Osteoblast (primary cell): ENCODE results near the gene HMGCS1. TPM values are rescaled to one million over a fixed set of nuclear protein-coding genes. Genes with fewer than 3 reads are reported as not detected.
"Not testable (repeated sequence)": the region's sequence is repeated elsewhere in the genome, so short reads cannot be mapped to it uniquely, and the experiment has no call there.

ENCODE experiments used
- DNase-seq: peaks from one replicate; pipeline ENCODE4 v3.0.0; 2011; ENCODE audit warnings: low spot score, mixed read lengths; ENCODE audit not compliant: insufficient read length; ENCODE audit errors: missing footprints
- H2AFZ ChIP-seq: 2 replicates; pipeline ENCODE4 v1.6.0; 2011; ENCODE audit warnings: mild to moderate bottlenecking, low read length
- H3K27ac ChIP-seq: 2 replicates; pipeline ENCODE4 v1.5.1; 2011; ENCODE audit warnings: mild to moderate bottlenecking, low read depth, low read length, moderate library complexity
- H3K27me3 ChIP-seq: 2 replicates; pipeline ENCODE4 v1.6.0; 2012; ENCODE audit warnings: mild to moderate bottlenecking, control low read depth, inconsistent platforms, low read length, moderate library complexity; ENCODE audit not compliant: insufficient read depth
- H3K36me3 ChIP-seq: 2 replicates; pipeline ENCODE4 v1.5.1; 2011; ENCODE audit warnings: mild to moderate bottlenecking, low read length, control low read depth, moderate library complexity; ENCODE audit not compliant: insufficient read depth
- H3K4me1 ChIP-seq: 2 replicates; pipeline ENCODE4 v1.5.1; 2011; ENCODE audit warnings: mild to moderate bottlenecking, low read length, control low read depth, moderate library complexity; ENCODE audit not compliant: insufficient read depth
- H3K4me2 ChIP-seq: 2 replicates; pipeline ENCODE4 v1.6.0; 2011; ENCODE audit warnings: mild to moderate bottlenecking, low read length; ENCODE audit not compliant: insufficient read depth
- H3K4me3 ChIP-seq: fragments of 200-600 bp; sonication (generic); 3 replicates; pipeline ENCODE4 v1.5.1; 2012; ENCODE audit warnings: mild to moderate bottlenecking, low read length, inconsistent platforms; ENCODE audit not compliant: insufficient read depth
- H3K79me2 ChIP-seq: 2 replicates; pipeline ENCODE4 v1.6.0; 2012; ENCODE audit warnings: mild to moderate bottlenecking, low read length, control low read depth, inconsistent platforms; ENCODE audit not compliant: insufficient read depth
- H3K9me3 ChIP-seq: 2 replicates; pipeline ENCODE4 v1.5.1; 2011; ENCODE audit warnings: low read depth, low read length, control low read depth
- H4K20me1 ChIP-seq: 2 replicates; pipeline ENCODE4 v1.6.0; 2012; ENCODE audit warnings: mild to moderate bottlenecking, low read length, control low read depth; ENCODE audit not compliant: insufficient read depth
- total RNA-seq: library from RNA; depleted of rRNA; stranded (reverse); fragments of >200 nt; gene quantifications from 2 replicates; pipeline ENCODE4 v1.2.3, GENCODE V29; 2012
- TF ChIP-seq, protein P1 (sequence below): IDR thresholded peaks from 2 replicates; pipeline ENCODE4 v1.5.1; 2011; ENCODE audit warnings: mild to moderate bottlenecking, low read depth, low read length, moderate library complexity; ENCODE audit errors: extremely low read depth

HMGCS1 gene
- total RNA-seq, 1 donor: 222 TPM

DNA sequence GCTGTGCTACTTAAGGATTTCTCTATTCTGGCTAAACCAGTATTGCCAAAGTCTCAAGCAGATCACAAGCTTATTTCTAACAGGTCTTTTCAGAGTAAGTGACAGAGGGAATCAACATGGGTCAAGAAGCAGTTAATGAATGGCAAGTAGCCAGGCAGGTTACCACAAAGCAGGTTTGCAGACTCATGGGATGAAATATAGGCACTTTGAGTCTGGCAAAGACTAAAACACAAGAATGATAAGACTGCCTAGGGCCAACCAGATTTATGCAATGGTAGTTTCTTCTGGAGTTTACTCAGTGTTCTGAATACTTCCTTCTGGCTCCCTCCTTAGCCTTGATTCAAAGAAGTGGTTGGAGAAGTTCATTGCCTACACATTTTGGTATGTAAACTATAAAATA lies 3.6 kb downstream of the HMGCS1 start:
- no peak for DNase-seq
- TF ChIP-seq, protein P1, sequence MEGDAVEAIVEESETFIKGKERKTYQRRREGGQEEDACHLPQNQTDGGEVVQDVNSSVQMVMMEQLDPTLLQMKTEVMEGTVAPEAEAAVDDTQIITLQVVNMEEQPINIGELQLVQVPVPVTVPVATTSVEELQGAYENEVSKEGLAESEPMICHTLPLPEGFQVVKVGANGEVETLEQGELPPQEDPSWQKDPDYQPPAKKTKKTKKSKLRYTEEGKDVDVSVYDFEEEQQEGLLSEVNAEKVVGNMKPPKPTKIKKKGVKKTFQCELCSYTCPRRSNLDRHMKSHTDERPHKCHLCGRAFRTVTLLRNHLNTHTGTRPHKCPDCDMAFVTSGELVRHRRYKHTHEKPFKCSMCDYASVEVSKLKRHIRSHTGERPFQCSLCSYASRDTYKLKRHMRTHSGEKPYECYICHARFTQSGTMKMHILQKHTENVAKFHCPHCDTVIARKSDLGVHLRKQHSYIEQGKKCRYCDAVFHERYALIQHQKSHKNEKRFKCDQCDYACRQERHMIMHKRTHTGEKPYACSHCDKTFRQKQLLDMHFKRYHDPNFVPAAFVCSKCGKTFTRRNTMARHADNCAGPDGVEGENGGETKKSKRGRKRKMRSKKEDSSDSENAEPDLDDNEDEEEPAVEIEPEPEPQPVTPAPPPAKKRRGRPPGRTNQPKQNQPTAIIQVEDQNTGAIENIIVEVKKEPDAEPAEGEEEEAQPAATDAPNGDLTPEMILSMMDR: no peak

GRCh38 chr5:43309122-43309521 lies 4.1 kb downstream of the HMGCS1 start:
- TF ChIP-seq, protein P1: no peak
- no peak overlapping the region for H2AFZ ChIP-seq
- H3K79me2 ChIP-seq: peaks cover 80% of the 10 kb centered on the region
- H3K4me1 ChIP-seq: peaks cover 13% of the 10 kb centered on the region
- H3K4me2 ChIP-seq: no peak overlapping the region
- H3K27me3 ChIP-seq: no peaks in the 10 kb centered on the region
- H4K20me1 ChIP-seq: peaks cover 24% of the 10 kb centered on the region
- no peak for DNase-seq
- peaks cover 3% of the 10 kb centered on the region for H3K36me3 ChIP-seq
- H3K9me3 ChIP-seq: no peaks in the 10 kb centered on the region
- H3K27ac ChIP-seq: no peak overlapping the region
- H3K4me3 ChIP-seq: no peak overlapping the region

More for the DNA sequence above, 3.6 kb downstream of the HMGCS1 start:
- H3K27me3 ChIP-seq: no peaks in the 10 kb centered on the region
- H3K36me3 ChIP-seq: peaks cover 3% of the 10 kb centered on the region
- peaks cover 14% of the 10 kb centered on the region for H3K4me1 ChIP-seq
- no peak overlapping the region for H2AFZ ChIP-seq
- peaks cover 75% of the 10 kb centered on the region for H3K79me2 ChIP-seq
- H4K20me1 ChIP-seq: peaks cover 24% of the 10 kb centered on the region
- H3K4me2 ChIP-seq: no peak overlapping the region
- H3K9me3 ChIP-seq: no peaks in the 10 kb centered on the region
- no peak overlapping the region for H3K27ac ChIP-seq
- H3K4me3 ChIP-seq: no peak overlapping the region

GRCh38 chr5:43306954-43307353 lies 6.3 kb downstream of the HMGCS1 start:
- not testable (repeated sequence) for H3K4me1 ChIP-seq, H3K4me2 ChIP-seq, H3K9me3 ChIP-seq, H3K4me3 ChIP-seq, H3K27me3 ChIP-seq, H3K36me3 ChIP-seq, H2AFZ ChIP-seq, DNase-seq, H3K27ac ChIP-seq
- H4K20me1 ChIP-seq: peaks cover 30% of the 10 kb centered on the region
- peaks cover 90% of the 10 kb centered on the region for H3K79me2 ChIP-seq

DNA sequence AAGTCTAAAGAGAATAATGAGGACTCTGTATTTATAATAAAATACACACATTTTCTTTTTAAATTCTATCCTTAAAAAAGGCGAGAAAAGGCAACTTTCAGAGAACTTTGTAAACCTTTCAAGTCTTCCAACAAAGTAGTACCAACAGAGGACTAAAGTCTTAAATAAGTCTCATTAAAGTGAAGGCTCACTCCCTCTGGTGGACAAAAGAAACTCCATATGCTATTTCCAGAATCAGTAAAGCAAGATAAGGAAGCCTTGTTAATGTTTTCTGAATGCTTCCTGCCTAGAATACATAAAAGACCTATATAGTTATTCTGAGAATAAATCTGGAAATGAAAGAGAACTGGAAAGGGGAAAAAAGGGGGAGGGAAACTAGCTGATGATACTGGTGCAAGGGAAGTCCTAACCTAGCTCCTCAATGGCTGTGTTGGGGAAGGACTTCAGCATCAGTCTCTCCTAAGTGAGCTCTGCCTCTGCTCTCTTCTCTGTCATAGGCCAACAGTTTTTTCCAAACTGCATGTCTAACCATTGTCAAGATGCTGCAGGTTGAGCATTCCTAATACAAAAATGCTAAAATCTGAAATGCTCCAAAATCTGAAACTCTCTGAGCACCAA lies 7.2 kb downstream of the HMGCS1 start:
- peaks cover 30% of the 10 kb centered on the region for H4K20me1 ChIP-seq
- peaks cover 89% of the 10 kb centered on the region for H3K79me2 ChIP-seq
- no peak overlapping the region for H3K27ac ChIP-seq
- peak; percentile 47 for DNase-seq
- H3K4me2 ChIP-seq: no peak overlapping the region
- H2AFZ ChIP-seq: no peak overlapping the region
- peaks cover 4% of the 10 kb centered on the region for H3K4me1 ChIP-seq
- H3K9me3 ChIP-seq: no peaks in the 10 kb centered on the region
- H3K27me3 ChIP-seq: no peaks in the 10 kb centered on the region
- H3K4me3 ChIP-seq: no peak overlapping the region
- peaks cover 3% of the 10 kb centered on the region for H3K36me3 ChIP-seq
- TF ChIP-seq, protein P1: peak; percentile 73
